Mucosa of rectum (tissue), 2 donors: ENCODE results near the gene TWSG1.
A peak's percentile ranks its signal among the peaks of the same experiment; 100 is the strongest.

Experiments
- H3K27ac ChIP-seq, 2 donors: one replicate each; pipeline ENCODE4 v1.7.0; 2013; ENCODE audit warnings: inconsistent platforms in 2 of 2, low read depth in 2 of 2, low read length in 2 of 2
- H3K27me3 ChIP-seq, 2 donors: one replicate each; pipeline ENCODE4 v1.7.0; 2013; ENCODE audit warnings: low read length in 2 of 2; ENCODE audit not compliant: control insufficient read depth in 2 of 2, insufficient read depth in 2 of 2
- H3K36me3 ChIP-seq, 2 donors: one replicate each; pipeline ENCODE4 v1.7.0; 2013; ENCODE audit warnings: low read length in 2 of 2; ENCODE audit not compliant: control insufficient read depth in 2 of 2, insufficient read depth in 2 of 2
- H3K4me1 ChIP-seq, 2 donors: one replicate each; pipeline ENCODE4 v1.7.0; 2013; ENCODE audit warnings: low read length in 2 of 2, mild to moderate bottlenecking in 1 of 2; ENCODE audit not compliant: control insufficient read depth in 2 of 2, insufficient read depth in 2 of 2
- H3K4me3 ChIP-seq, 2 donors: one replicate each; pipeline ENCODE4 v1.7.0; 2013; ENCODE audit warnings: low read length in 2 of 2
- H3K9ac ChIP-seq, 2 donors: one replicate each; pipeline ENCODE4 v1.7.0; 2013; ENCODE audit warnings: low read length in 2 of 2, low read depth in 1 of 2, mild to moderate bottlenecking in 1 of 2
- H3K9me3 ChIP-seq, 2 donors: one replicate each; pipeline ENCODE4 v1.7.0; 2013; ENCODE audit warnings: low read length in 2 of 2; ENCODE audit not compliant: control insufficient read depth in 2 of 2
- donor health status: healthy.
- donor health status: Normal muscosa, but diverticular disease.

Gene TWSG1

DNA sequence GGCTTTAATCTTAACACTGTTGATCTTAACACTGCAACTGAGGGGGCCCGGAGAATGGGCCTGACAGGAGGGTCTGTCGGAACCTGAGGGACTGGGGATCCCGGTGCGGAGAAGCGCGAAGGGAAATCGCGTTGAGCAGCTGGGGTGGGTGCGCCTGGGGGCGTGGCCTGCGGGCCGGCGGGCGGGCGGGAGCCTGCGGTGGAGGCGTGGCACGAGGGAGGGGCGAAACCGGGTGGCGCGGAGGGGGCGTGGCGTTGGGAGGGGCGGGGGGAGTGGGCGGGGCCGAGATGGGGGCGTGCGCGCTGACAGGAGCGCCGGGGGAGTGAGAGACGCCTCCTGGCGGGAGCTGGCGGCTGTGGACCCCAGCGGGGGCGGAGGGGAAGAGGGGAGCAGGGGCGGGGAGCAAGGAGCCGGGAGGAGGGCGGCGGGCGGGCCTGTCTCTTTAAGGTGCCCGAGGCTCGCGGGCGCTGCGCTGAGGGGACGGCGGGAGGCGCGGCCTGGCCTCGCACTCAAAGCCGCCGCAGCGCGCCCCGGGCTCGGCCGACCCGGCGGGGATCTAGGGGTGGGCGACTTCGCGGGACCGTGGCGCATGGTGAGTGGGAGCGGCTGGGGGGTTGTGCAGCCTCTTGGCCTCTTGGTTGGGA is at the start of gene TWSG1:
Gene TWSG1, plus strand, starts transcription at position 445 of the 644 bp plus-strand sequence. CDS start 2,457 bp downstream, outside the sequence.
- peak within 1 kb of the TSS; percentile 79 to 89 for H3K4me3 ChIP-seq
- no peaks in the 10 kb centered on the region for H3K9me3 ChIP-seq
- no peaks in the 10 kb centered on the region for H3K27me3 ChIP-seq
- H3K36me3 ChIP-seq: no peaks in the 10 kb centered on the region
- H3K4me1 ChIP-seq: peaks cover 2 to 7% of the 10 kb centered on the region in 2 donors
- H3K27ac ChIP-seq: peak within 1 kb of the TSS; percentile 77 to 80
- H3K9ac ChIP-seq: peak within 1 kb of the TSS; percentile 78 to 80

DNA sequence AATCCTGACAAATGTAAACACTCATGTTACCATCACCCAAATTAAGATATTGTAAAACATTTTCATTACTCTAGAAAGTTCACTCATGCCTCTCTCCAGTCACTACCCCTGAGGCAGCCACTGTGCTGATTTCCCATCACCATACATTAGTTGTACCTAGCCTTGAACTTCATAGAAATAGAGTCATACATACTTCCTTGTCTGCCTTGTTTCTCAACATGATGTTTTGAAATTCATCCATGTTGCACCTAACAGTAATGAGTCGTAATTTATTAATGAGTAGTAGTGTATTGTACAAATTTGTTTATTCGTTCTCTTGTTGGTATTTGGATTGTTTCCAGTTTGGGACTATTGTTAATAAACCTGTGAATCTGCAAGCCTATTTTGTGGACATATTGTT is 49.0 kb upstream of the TWSG1 start:
- Histone ChIP-seq H3K27me3 (no peaks in the 10 kb centered on the region), H3K9me3 (no peaks in the 10 kb centered on the region)

DNA sequence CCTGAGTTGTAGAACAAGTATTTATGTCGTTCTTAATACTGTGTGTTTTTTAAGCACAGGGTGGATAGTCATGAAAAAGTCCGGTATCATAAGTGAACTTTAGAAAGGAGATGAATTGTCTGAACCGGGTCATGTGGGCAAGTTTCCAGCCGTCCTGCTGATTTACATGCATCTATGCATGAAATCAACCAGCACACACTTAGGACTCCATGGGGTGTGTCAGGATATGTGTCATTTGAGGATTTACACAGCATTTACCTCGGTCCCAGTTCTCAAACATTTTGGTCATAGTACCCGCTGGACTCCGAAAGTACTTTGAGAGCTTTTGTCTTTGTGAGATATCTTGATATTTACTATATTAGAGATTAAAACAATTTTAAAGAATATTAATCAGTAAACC is 47.5 kb upstream of the TWSG1 start:
- H3K9ac ChIP-seq: no peak overlapping the region
- no peaks in the 10 kb centered on the region for H3K9me3 ChIP-seq
- H3K4me1 ChIP-seq: no peaks in the 10 kb centered on the region
- H3K4me3 ChIP-seq: no peak overlapping the region
- H3K27ac ChIP-seq: no peak overlapping the region
- no peaks in the 10 kb centered on the region for H3K36me3 ChIP-seq
- H3K27me3 ChIP-seq: no peaks in the 10 kb centered on the region

More for the DNA sequence above, 49.0 kb upstream of the TWSG1 start:
- no peak overlapping the region for H3K4me3 ChIP-seq
- H3K36me3 ChIP-seq: peaks cover 0 to 3% of the 10 kb centered on the region in 2 donors
- no peaks in the 10 kb centered on the region for H3K4me1 ChIP-seq
- no peak overlapping the region for H3K27ac ChIP-seq
- H3K9ac ChIP-seq: no peak overlapping the region

DNA sequence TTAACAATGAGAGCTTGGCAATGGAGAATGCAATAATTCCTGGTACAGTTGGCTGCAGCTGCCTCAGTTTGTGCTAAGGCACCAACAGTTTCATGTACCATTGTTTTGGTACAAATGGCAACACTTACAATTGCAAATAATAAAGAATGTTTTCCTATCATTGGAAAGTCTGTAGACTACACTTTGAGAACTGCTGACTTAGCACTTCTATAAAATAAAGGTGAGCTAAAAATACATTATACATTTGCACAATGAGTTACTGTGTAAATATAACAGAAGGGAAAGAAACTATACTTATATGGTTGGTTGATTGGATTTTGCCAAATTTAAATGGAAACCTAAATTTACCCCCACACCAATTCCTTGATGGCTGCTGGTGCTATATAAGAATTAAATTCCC is 44.9 kb upstream of the TWSG1 start:
- no peak overlapping the region for H3K9ac ChIP-seq
- H3K36me3 ChIP-seq: no peaks in the 10 kb centered on the region
- H3K27me3 ChIP-seq: no peaks in the 10 kb centered on the region
- H3K4me1 ChIP-seq: no peaks in the 10 kb centered on the region
- no peak overlapping the region for H3K27ac ChIP-seq
- H3K4me3 ChIP-seq: no peak overlapping the region
- H3K9me3 ChIP-seq: no peaks in the 10 kb centered on the region

DNA sequence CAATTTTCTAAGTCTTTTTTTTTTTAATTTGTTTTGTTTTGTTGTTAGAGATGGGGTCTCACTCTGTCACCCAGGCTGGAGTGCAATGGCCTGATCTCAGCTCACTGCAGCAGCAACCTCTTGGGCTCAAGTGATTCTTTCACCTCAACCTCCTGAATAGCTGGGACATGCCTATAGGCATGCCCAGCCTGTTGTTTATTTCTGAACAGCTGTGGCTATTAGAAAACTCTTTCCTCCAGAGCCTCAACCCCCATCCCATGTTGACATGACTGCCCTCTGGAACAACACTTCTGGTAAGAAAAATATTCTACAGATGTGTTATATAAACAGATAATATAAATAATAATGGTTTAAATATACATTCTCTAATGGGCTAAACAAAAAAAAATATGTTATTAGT is 44.4 kb upstream of the TWSG1 start:
- H3K4me1 ChIP-seq: no peaks in the 10 kb centered on the region
- no peak overlapping the region for H3K4me3 ChIP-seq
- no peaks in the 10 kb centered on the region for H3K27me3 ChIP-seq
- no peaks in the 10 kb centered on the region for H3K36me3 ChIP-seq
- H3K9me3 ChIP-seq: no peaks in the 10 kb centered on the region
- no peak overlapping the region for H3K9ac ChIP-seq
- H3K27ac ChIP-seq: no peak overlapping the region

DNA sequence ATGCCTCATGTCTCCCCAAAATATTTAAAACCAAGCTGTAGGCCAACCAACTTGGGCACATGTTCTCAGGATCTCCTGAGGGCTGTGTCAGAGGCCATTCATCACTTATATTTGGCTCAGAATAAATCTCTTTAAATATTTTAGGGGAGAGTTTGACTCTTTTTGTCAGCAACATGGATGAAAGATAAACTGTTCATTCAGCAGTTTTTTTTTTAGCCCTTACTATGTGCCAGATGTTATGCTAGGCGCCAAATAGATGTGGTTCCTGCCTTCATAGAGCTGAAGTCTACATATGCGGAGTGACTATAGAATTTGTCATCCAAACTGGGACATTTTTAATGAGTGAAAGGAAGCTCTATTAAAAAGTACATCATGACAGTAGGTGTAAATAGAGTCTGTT is 42.5 kb upstream of the TWSG1 start:
- H3K4me3 ChIP-seq: no peak overlapping the region
- no peaks in the 10 kb centered on the region for H3K27me3 ChIP-seq
- no peak overlapping the region for H3K27ac ChIP-seq
- no peaks in the 10 kb centered on the region for H3K4me1 ChIP-seq
- no peaks in the 10 kb centered on the region for H3K36me3 ChIP-seq
- no peaks in the 10 kb centered on the region for H3K9me3 ChIP-seq
- no peak overlapping the region for H3K9ac ChIP-seq

DNA sequence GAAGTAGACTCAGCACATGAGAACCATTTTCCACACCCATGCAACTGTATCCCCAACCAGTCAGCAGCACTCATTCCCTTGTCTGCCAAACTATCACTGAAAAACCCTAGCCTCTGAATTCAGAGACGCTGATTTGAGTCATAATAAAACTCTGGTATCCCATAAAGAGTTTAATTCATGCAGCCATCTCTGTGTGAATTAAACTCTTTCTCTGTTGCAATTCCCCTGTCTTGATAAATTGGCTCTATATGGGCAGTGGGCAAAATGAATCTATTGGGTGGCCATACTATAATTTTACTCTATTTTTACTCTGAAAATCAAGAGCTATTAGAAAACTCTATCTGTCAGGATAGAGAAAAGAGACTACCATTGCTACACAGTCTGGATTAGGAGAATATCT is 40.6 kb upstream of the TWSG1 start:
- H3K9me3 ChIP-seq: no peaks in the 10 kb centered on the region
- no peaks in the 10 kb centered on the region for H3K4me1 ChIP-seq
- no peak overlapping the region for H3K4me3 ChIP-seq
- no peak overlapping the region for H3K9ac ChIP-seq
- H3K27me3 ChIP-seq: no peaks in the 10 kb centered on the region
- H3K36me3 ChIP-seq: no peaks in the 10 kb centered on the region
- H3K27ac ChIP-seq: no peak overlapping the region

DNA sequence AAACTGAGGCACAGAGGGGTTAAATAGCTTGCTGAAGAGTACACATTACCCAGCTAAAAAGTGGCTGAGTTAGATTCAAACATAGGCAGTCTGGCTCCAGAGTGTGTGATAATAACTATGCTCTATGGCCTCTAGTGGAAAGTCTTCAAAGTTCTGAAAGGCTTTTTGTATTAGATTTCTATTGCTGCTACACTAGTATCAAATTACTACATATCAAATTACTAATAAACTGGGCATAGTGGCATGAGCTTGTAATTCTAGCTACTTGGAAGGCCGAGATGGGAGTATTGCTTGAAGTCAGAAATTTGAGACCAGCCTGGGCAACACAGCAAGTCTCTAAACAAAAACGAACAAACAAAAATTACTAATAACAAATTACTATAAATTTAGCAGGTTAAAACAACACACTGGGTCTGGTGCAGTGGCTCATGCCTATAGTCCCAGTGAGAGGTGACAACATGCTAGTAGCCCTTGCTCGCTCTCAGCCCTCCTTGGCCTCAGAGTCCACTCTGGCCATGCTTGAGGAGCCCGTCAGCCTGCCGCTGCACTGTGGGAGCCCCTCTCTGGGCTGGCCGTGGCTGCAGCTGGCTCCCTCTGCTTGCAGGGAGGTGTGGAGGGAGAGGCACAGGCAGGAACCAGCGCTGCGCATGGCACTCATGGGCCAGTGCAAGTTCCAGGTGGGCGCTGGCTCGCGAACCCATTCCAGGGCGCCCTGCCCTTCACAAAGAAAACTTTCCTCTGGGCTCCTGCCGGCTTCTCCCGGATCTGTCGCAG is 38.2 kb upstream of the TWSG1 start:
- Histone ChIP-seq H3K4me3 (no peak overlapping the region), H3K27me3 (no peaks in the 10 kb centered on the region), H3K27ac (no peak overlapping the region), H3K9me3 (no peaks in the 10 kb centered on the region), H3K9ac (no peak overlapping the region), H3K36me3 (no peaks in the 10 kb centered on the region), H3K4me1 (no peaks in the 10 kb centered on the region)

DNA sequence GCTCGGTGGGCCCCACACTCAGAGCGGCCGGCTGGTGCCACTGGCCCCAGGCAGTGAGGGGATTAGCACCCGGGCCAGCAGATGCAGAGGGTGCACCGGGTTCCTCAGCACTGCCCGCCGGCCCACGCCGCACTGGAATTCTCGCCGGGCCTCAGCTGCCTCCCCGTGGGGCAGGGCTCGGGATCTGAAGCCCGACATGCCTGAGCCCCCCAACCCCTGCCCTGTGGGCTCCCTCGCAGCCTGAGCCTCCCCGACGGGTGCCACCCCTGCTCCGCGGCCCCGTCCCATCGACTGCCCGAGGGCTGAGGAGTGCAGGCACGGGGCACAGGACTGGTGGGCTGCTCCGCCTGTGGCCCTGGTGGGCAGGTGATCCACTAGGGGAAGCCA is 37.6 kb upstream of the TWSG1 start:
- Histone ChIP-seq H3K4me3 (no peak overlapping the region), H3K9ac (no peak overlapping the region), H3K36me3 (no peaks in the 10 kb centered on the region), H3K27ac (no peak overlapping the region), H3K4me1 (no peaks in the 10 kb centered on the region), H3K9me3 (no peaks in the 10 kb centered on the region), H3K27me3 (no peaks in the 10 kb centered on the region)

DNA sequence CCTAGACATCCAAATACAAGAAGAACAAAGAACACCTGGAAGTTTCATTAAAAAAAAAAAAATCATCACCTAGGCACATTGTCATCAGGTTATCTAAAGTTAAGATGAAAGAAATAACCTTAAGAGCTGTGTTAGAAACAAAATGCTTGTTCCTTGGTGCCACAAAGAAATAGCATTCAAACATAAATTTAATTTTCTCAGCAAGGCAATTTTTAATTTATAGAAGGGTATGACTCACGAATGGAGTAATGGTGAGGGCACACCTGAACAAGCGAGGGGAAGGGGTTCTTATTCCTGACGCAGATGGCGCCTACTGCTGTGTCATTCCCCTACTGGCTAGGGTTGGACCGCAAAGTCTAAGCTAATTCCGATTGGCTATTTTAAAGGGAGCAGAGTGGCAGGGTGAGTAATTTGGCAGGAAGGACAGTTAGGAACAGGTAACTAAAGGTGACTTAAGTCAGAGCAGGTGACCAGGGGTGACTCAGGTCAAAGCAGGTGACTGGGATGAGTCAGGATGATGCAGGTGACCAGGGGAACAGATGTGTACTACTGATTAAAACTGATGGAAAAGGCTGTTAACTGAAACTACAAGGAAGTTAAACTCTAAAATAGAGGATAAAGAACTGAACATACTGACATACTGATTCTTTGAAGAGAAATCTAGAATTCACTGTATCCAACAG is 30.0 kb upstream of the TWSG1 start:
- Histone ChIP-seq H3K27ac (no peak overlapping the region), H3K4me3 (no peak overlapping the region)

More for the DNA sequence above, 30.0 kb upstream of the TWSG1 start:
- no peaks in the 10 kb centered on the region for H3K27me3 ChIP-seq
- H3K9me3 ChIP-seq: no peaks in the 10 kb centered on the region
- H3K4me1 ChIP-seq: no peaks in the 10 kb centered on the region
- H3K36me3 ChIP-seq: no peaks in the 10 kb centered on the region
- no peak overlapping the region for H3K9ac ChIP-seq
